HepG2 (cell line): ENCODE measurements around the gene RHBDL1. TPM values are rescaled to one million over a fixed set of nuclear protein-coding genes. Genes with fewer than 3 reads are reported as not detected.
A peak's percentile ranks its signal among the peaks of the same experiment; 100 is the strongest.

Experiments used
- ELF3 ChIP-seq: IDR thresholded peaks from 2 replicates; pipeline ENCODE4 v1.6.1; 2016; ENCODE audit warnings: missing genetic modification reagents, missing compliant biosample characterization
- HES4 ChIP-seq: sonication (generic); formaldehyde crosslinking; IDR thresholded peaks from 2 replicates; pipeline ENCODE4 v1.9.0; 2021; ENCODE audit warnings: mild to moderate bottlenecking, missing genetic modification reagents, borderline replicate concordance
- HNRNPUL1 ChIP-seq: fragments of 200-400 bp; formaldehyde crosslinking; IDR thresholded peaks from 2 replicates; pipeline ENCODE4 v1.6.1; 2017; ENCODE audit warnings: low read depth, mild to moderate bottlenecking, low read length, moderate library complexity
- REL ChIP-seq: sonication (generic); formaldehyde crosslinking; conservative IDR thresholded peaks from 2 replicates; pipeline ENCODE4 v1.8.0; 2022; ENCODE audit warnings: mild to moderate bottlenecking, missing genetic modification reagents, moderate library complexity
- SCMH1 ChIP-seq: sonication (generic); formaldehyde crosslinking; IDR thresholded peaks from 2 replicates; pipeline ENCODE4 v1.9.0; 2021; ENCODE audit warnings: missing genetic modification reagents, mild to moderate bottlenecking, borderline replicate concordance
- SIX4 ChIP-seq: sonication (generic); formaldehyde crosslinking; IDR thresholded peaks from 2 replicates; pipeline ENCODE4 v1.4.0; 2020; ENCODE audit warnings: missing genetic modification reagents
- SUZ12 ChIP-seq: fragments of 150-350 bp; IDR thresholded peaks from 2 replicates; pipeline ENCODE4 v1.6.1; 2014; ENCODE audit warnings: low read depth, low read length
- ZBTB1 ChIP-seq: sonication (generic); formaldehyde crosslinking; IDR thresholded peaks from 2 replicates; pipeline ENCODE4 v1.4.0; 2020; ENCODE audit warnings: missing genetic modification reagents, borderline replicate concordance
- ZFYVE20 ChIP-seq: sonication (generic); formaldehyde crosslinking; IDR thresholded peaks from 2 replicates; pipeline ENCODE4 v1.8.0; 2023; ENCODE audit warnings: low read depth, mild to moderate bottlenecking, moderate library complexity, missing genetic modification reagents, borderline replicate concordance
- ZNF383 ChIP-seq: sonication (generic); formaldehyde crosslinking; IDR thresholded peaks from 2 replicates; pipeline ENCODE4 v1.4.0; 2020; ENCODE audit warnings: missing genetic modification reagents, mild to moderate bottlenecking, borderline replicate concordance
- ZNF652 ChIP-seq: IDR thresholded peaks from 2 replicates; pipeline ENCODE4 v1.6.1; 2016; ENCODE audit warnings: low read depth, borderline replicate concordance
- ZZZ3 ChIP-seq: sonication (generic); formaldehyde crosslinking; IDR thresholded peaks from 2 replicates; pipeline ENCODE4 v1.4.0; 2020; ENCODE audit warnings: missing genetic modification reagents, mild to moderate bottlenecking, borderline replicate concordance
- polyA plus RNA-seq, 8 experiments: library from polyadenylated mRNA; depleted of rRNA in 3 of 8; stranded (reverse) in 7 of 8; unstranded in 1 of 8; fragments of >200 nt; fragmentation: Illumina TruSeq in 4 of 8; extraction: Trizol in 4 of 8; gene quantifications; 2 replicates each; pipeline versions ENCODE4 v1.2.1 to v1.2.3, GENCODE V29; 2011 to 2016; ENCODE audit warnings: low read depth in 4 of 8, missing spikeins in 1 of 8, mixed read lengths in 1 of 8; ENCODE audit not compliant: insufficient read depth in 1 of 8
- total RNA-seq, 5 experiments: library from RNA; depleted of rRNA; stranded (reverse); fragments of >200 nt; fragmentation: Illumina TruSeq; extraction: Trizol; gene quantifications; 2 replicates each; pipeline ENCODE4 v1.2.3, GENCODE V29; 2016; ENCODE audit warnings: low read depth in 1 of 5
- TF ChIP-seq, protein P1 (sequence below): sonication (generic); formaldehyde crosslinking; IDR thresholded peaks from 2 replicates; pipeline ENCODE4 v1.4.0; 2020; ENCODE audit warnings: mild to moderate bottlenecking, missing genetic modification reagents
- TF ChIP-seq, protein P2 (sequence below): sonication (generic); formaldehyde crosslinking; IDR thresholded peaks from 2 replicates; pipeline ENCODE4 v1.5.0; 2020; ENCODE audit warnings: mild to moderate bottlenecking, missing genetic modification reagents
- TF ChIP-seq, protein P3 (sequence below): IDR thresholded peaks from 2 replicates; pipeline ENCODE4 v1.6.1; 2016; ENCODE audit warnings: mild to moderate bottlenecking, missing biosample characterization, missing genetic modification reagents
- TF ChIP-seq, protein P4 (sequence below): sonication (generic); formaldehyde crosslinking; IDR thresholded peaks from 2 replicates; pipeline ENCODE4 v1.4.0; 2020; ENCODE audit warnings: missing genetic modification reagents; ENCODE audit errors: not compliant biosample characterization
- TF ChIP-seq, protein P5 (sequence below): sonication (generic); formaldehyde crosslinking; IDR thresholded peaks from 2 replicates; pipeline ENCODE4 v1.4.0; 2020; ENCODE audit warnings: missing genetic modification reagents, borderline replicate concordance

The RHBDL1 gene
- total and polyA plus RNA-seq, 2 of the 13 experiments (the other 11 are each of a cell fraction or from before 2014, with no cell fraction given) = 1.8 to 3.8 TPM

DNA sequence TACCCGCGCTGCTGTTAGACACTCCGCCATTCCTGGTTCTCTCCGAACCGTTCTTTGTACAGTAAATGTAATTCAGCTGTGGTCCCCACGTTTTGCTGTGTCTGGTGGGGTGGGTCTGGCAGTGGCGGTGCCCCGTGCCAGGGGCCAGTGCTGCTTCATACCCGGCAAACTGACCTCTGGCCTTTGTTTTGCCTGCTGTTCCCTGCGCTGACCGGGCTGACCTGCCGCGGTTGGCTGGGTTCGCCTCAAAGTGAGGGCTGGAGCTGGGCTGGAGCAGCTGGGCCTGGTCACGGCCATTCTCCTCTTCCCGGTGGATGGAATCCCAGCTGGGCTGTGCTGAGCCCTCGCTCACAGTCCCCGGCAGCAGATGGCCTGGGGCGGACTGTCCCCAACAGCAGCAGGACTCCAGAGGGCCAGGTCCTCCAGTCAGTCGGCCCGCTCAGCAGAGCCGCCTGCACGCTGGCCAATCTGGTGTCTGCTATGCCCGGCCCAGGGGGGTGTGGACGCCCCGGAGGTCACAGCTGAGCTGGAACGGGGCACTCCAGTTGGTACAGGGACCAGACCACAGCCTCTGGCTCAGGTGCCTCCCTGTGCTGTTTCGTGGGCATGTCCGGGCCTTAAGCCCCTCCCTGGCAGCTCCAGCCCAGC is 46.2 kb upstream of the RHBDL1 start (continued):
- TF ChIP-seq, protein P1, sequence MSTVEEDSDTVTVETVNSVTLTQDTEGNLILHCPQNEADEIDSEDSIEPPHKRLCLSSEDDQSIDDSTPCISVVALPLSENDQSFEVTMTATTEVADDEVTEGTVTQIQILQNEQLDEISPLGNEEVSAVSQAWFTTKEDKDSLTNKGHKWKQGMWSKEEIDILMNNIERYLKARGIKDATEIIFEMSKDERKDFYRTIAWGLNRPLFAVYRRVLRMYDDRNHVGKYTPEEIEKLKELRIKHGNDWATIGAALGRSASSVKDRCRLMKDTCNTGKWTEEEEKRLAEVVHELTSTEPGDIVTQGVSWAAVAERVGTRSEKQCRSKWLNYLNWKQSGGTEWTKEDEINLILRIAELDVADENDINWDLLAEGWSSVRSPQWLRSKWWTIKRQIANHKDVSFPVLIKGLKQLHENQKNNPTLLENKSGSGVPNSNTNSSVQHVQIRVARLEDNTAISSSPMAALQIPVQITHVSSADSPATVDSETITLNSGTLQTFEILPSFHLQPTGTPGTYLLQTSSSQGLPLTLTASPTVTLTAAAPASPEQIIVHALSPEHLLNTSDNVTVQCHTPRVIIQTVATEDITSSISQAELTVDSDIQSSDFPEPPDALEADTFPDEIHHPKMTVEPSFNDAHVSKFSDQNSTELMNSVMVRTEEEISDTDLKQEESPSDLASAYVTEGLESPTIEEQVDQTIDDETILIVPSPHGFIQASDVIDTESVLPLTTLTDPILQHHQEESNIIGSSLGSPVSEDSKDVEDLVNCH (CRISPR knock-in tag) = no peak
- TF ChIP-seq HES4 (CRISPR knock-in tag) = 0 out of 2 replicates have a peak, but pooled peaks have one; percentile 60
- TF ChIP-seq, protein P2, sequence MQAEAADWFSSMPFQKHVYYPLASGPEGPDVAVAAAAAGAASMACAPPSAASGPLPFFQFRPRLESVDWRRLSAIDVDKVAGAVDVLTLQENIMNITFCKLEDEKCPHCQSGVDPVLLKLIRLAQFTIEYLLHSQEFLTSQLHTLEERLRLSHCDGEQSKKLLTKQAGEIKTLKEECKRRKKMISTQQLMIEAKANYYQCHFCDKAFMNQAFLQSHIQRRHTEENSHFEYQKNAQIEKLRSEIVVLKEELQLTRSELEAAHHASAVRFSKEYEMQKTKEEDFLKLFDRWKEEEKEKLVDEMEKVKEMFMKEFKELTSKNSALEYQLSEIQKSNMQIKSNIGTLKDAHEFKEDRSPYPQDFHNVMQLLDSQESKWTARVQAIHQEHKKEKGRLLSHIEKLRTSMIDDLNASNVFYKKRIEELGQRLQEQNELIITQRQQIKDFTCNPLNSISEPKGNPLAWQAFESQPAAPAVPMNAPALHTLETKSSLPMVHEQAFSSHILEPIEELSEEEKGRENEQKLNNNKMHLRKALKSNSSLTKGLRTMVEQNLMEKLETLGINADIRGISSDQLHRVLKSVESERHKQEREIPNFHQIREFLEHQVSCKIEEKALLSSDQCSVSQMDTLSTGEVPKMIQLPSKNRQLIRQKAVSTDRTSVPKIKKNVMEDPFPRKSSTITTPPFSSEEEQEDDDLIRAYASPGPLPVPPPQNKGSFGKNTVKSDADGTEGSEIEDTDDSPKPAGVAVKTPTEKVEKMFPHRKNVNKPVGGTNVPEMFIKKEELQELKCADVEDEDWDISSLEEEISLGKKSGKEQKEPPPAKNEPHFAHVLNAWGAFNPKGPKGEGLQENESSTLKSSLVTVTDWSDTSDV (CRISPR knock-in tag) = no peak
- TF ChIP-seq ZZZ3 (CRISPR knock-in tag) = no peak
- TF ChIP-seq ZFYVE20 (CRISPR knock-in tag) = no peak
- TF ChIP-seq REL (CRISPR knock-in tag) = no peak
- TF ChIP-seq ZBTB1 = no peak
- no peak for TF ChIP-seq ZNF383 (CRISPR knock-in tag)
- TF ChIP-seq, protein P3, sequence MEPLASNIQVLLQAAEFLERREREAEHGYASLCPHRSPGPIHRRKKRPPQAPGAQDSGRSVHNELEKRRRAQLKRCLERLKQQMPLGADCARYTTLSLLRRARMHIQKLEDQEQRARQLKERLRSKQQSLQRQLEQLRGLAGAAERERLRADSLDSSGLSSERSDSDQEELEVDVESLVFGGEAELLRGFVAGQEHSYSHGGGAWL (CRISPR knock-in tag) = 0 out of 2 replicates have a peak, but pooled peaks have one; percentile 21
- TF ChIP-seq SIX4 (CRISPR knock-in tag) = no peak
- TF ChIP-seq SUZ12 = no peak
- no peak for TF ChIP-seq ZNF652
- TF ChIP-seq, protein P4, sequence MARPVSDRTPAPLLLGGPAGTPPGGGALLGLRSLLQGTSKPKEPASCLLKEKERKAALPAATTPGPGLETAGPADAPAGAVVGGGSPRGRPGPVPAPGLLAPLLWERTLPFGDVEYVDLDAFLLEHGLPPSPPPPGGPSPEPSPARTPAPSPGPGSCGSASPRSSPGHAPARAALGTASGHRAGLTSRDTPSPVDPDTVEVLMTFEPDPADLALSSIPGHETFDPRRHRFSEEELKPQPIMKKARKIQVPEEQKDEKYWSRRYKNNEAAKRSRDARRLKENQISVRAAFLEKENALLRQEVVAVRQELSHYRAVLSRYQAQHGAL = no peak
- TF ChIP-seq SCMH1 (CRISPR knock-in tag) = no peak
- TF ChIP-seq HNRNPUL1 = no peak
- TF ChIP-seq, protein P5, sequence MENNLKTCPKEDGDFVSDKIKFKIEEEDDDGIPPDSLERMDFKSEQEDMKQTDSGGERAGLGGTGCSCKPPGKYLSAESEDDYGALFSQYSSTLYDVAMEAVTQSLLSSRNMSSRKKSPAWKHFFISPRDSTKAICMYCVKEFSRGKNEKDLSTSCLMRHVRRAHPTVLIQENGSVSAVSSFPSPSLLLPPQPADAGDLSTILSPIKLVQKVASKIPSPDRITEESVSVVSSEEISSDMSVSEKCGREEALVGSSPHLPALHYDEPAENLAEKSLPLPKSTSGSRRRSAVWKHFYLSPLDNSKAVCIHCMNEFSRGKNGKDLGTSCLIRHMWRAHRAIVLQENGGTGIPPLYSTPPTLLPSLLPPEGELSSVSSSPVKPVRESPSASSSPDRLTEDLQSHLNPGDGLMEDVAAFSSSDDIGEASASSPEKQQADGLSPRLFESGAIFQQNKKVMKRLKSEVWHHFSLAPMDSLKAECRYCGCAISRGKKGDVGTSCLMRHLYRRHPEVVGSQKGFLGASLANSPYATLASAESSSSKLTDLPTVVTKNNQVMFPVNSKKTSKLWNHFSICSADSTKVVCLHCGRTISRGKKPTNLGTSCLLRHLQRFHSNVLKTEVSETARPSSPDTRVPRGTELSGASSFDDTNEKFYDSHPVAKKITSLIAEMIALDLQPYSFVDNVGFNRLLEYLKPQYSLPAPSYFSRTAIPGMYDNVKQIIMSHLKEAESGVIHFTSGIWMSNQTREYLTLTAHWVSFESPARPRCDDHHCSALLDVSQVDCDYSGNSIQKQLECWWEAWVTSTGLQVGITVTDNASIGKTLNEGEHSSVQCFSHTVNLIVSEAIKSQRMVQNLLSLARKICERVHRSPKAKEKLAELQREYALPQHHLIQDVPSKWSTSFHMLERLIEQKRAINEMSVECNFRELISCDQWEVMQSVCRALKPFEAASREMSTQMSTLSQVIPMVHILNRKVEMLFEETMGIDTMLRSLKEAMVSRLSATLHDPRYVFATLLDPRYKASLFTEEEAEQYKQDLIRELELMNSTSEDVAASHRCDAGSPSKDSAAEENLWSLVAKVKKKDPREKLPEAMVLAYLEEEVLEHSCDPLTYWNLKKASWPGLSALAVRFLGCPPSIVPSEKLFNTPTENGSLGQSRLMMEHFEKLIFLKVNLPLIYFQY = peak; percentile 21; the same call in 1 of the 2 replicates
- no peak for TF ChIP-seq ELF3 (CRISPR knock-in tag)
